SH-SY5Y (cell line): Measurements from ENCODE around the gene ECHDC3.

ENCODE experiments used
- GATA2 ChIP-seq: IDR thresholded peaks from 2 replicates; pipeline ENCODE4 v1.6.1; 2011; ENCODE audit warnings: mild to moderate bottlenecking, low read depth, low read length
- GATA3 ChIP-seq: IDR thresholded peaks from 2 replicates; pipeline ENCODE4 v1.6.1; 2011; ENCODE audit warnings: low read depth, mild to moderate bottlenecking, low read length, moderate library complexity

Gene ECHDC3

GRCh38 chr10:11713186-11713743 lies 28.9 kb upstream of the ECHDC3 start:
- TF ChIP-seq GATA2: no peak
- TF ChIP-seq GATA3: no peak

- TF ChIP-seq GATA3 (no peak), GATA2 (no peak)
These were observed 28.2 kb upstream of the ECHDC3 start for GRCh38 chr10:11713963-11714362.

DNA sequence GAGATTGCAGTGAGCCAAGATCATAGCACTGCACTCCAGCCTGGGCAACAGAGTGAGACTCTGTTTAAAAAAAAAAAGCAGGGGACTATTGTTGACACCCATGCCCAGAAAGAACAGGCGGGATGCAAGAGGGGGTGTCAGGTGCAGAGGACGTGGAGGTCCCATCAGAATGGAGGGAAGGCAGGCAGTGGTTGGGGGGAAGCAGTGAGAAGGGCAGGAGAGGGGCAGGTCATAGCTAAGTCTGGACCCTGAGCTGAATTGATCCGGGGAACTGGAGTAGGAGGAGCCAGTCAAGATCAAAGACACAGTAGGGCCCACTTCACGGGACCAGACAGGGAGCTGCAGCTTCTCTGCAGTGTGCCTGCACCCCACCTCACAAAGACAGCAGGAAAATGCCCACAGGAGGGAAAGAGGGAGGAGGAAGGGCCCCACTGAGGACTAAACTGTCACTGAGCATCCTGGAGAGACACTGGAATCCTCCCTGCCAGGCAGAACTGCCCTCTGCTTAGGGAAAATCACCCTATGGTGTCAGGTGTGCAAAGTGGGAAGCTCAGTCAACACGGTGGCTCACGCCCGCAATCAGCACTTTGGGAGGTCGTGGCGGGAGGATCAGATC lies 27.3 kb upstream of the ECHDC3 start:
- TF ChIP-seq GATA2 (no peak), GATA3 (no peak)

GRCh38 chr10:11715815-11716494 lies 26.2 kb upstream of the ECHDC3 start:
- no peak for TF ChIP-seq GATA3
- TF ChIP-seq GATA2: no peak

DNA sequence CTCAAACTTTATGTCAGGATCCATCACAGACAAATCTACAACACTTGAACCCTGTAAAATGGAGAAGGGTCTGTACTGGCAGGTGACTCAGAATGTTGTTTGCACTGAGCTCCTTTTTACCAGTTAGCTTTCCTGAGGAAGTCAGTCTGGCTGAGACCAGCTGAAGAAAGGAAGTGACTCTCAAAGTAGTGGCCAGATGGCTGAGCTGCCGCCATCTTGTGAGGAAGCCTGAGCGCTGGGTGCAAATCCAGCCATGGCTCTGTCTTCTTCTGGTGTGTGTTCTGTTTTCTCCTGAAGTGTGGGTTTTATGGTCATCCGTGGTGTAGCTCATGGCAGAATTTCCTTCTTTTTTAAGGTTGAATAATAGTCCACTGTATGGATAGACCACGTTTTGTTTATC lies 25.5 kb upstream of the ECHDC3 start:
- TF ChIP-seq GATA3 (no peak), GATA2 (no peak)

- TF ChIP-seq GATA3 (no peak), GATA2 (no peak)
These were observed 22.5 kb upstream of the ECHDC3 start for GRCh38 chr10:11719496-11720259.

DNA sequence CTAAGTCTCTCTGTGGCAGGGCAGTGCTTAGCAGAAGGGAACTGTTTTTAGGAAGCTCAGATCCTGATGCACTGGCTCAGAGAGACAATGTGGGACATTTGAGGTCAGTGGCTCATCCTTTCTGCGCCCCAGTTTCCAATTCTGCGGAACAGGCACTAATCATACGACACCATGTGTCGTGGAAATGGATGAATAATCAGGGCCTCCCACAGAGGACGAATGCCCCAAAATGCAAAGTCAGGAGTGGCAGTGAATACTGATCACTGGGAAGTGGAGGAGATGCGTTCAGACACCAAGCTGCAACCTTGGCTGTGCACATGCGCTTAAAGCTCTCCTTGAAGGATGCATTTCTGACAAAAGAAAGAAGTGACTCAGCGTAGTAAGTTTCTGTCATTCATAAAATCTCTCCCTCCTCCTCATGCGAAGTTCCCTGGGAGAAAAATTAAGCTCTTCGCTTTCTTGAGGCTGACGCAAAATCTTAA lies 21.9 kb upstream of the ECHDC3 start:
- TF ChIP-seq GATA2 (no peak), GATA3 (no peak)

DNA sequence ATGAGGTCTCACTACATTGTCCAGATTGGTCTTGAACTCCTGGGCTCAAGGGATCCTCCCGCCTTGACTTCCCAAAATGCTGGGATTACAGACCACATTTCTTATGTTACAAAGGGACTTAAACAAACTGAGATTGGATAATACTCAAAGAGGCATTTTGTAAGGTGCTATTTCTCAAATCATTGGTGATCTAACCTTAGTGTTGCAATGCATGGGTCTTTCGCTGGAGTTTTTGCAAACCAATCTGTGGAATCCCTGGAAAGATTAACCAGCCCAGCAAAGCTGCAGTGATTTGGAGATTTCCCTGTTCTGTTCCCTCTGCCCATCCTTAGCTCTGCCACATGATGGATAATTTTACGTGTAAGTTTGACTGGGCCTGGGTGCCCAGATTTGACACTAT lies 20.4 kb upstream of the ECHDC3 start:
- no peak for TF ChIP-seq GATA2
- no peak for TF ChIP-seq GATA3

DNA sequence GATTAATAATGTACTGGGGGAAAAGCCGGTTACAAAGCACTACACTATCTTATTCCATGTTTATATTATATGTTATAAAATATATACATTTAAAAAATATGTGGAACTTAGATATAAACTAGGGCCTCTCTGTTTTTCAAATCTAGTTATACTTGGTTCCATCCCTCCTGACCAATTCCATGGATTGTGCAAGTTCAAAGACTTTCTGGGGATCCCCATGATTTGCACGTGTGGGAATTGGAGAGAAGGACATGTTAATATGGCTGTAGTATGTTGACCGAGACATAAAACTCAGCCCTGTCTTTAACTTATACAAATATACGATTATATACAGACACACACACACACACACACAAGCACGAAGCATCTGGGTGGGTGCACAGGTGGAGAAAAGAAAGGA lies 18.8 kb upstream of the ECHDC3 start:
- no peak for TF ChIP-seq GATA2
- no peak for TF ChIP-seq GATA3

DNA sequence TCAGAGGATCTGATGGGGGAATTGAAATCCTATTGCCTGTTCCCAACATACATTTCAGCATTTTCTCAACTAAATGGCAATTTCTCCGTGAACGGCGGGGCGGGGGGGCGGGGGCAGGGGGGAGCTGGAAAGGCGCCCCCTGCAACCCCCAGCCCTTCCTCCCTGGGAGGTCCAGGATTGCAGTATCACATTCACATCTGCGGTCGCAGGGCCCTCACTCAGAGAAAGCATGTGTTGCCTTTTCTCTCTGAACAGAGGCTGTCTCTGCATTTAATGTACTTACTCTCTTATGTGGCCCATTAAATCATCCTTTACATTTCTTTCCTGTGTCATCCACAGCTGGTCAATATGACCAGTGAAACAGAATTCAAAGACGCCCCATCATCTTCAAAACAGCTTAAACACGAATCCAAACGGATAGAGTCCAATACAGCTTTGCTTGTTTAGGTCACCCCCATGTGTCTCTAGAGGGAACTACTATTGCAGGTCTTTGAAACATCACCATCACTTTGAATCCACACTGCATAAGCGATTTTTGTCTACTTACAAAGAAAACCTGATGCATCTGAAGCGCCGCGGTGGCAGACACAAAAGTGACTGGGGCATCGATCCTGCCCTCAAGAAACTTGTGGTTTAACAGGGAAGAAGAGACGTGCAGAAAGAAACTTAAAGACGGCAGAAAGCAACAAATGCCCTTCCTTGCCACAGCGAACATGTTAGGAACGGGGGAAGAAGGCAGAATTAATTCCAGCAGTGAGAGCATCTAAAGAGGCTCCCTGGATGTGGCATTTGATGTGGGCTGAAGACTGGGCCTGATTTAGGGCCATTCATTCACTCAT lies 17.0 kb upstream of the ECHDC3 start:
- TF ChIP-seq GATA2 (no peak), GATA3 (no peak)

DNA sequence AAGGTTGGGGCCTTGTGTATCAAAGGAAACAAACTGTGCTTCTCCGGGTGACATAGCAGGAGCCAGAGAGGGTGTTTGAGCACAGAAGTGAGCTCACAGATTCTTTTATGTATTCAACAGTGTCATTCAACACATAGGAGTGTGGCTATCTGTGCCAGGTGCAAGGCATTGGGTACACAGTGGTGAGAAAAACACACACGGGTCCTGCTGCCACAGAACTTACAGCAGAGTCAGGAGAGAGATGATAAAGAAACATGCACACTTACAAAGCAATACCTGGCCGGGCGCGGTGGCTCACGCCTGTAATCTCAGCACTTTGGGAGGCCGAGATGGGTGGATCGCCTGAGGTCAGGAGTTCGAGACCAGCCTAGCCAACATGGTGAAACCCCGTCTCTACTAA lies 16.3 kb upstream of the ECHDC3 start:
- TF ChIP-seq GATA3: no peak
- no peak for TF ChIP-seq GATA2

GRCh38 chr10:11727563-11727962 lies 14.6 kb upstream of the ECHDC3 start:
- no peak for TF ChIP-seq GATA2
- TF ChIP-seq GATA3: no peak

DNA sequence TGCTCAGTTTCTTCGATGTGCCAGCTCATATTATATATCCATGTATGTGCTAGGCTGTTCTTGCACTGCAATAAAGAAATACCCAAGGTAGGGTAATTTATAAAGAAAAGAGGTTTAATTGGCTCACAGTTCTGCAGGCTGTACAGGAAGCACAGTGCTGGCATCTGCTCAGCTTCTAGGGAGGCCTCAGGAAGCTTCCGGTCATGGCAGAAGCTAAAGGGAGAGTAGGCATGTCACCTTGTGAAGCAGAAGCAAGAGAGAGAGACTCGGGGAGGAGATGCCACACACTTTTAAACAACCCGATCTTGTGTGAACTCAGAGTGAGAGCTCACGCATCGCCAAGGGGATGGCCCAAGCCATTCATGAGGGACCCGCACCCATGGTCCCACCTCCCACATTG lies 13.8 kb upstream of the ECHDC3 start:
- TF ChIP-seq GATA2: no peak
- no peak for TF ChIP-seq GATA3

DNA sequence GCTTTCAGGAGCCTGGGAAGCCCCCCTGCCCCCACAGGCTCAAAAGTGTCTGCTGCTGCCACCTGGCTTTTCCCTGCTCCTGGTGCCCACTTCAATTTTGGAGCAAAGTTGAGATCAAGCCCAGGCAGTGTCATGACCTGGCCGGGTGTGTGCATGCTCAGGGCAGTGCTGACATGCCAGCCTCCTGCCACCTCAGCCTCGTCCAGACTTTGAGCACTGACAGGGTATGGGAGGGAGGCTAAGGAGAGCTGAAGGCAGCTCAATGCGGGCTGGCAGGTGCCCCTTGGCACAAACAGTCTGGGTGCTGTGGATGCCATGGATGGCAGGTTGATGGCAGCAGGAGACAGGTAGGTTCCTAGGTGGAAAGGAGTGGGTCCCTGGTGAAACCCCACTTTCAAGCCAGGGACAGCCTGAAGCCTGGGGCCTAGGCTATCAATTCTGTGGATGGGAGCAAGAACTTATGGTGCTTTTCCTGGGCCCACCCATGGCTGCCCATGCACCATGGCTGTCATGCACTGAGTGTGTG lies 12.3 kb upstream of the ECHDC3 start:
- TF ChIP-seq GATA3 (no peak), GATA2 (no peak)
